K562 (cell line): ENCODE measurements around the gene CDX1. TPM values are rescaled to one million over a fixed set of nuclear protein-coding genes. Genes with fewer than 3 reads are reported as not detected.

Experiments
- ATF1 ChIP-seq, 2 experiments: fragments of 450-650 bp in 1 of 2; IDR thresholded peaks; 2 replicates each; pipeline ENCODE4 v1.6.1; 2016; ENCODE audit warnings: missing compliant biosample characterization in 1 of 2, missing genetic modification characterization in 1 of 2
- ETV5 ChIP-seq: sonication (generic); formaldehyde crosslinking; IDR thresholded peaks from 2 replicates; pipeline ENCODE4 v1.4.0; 2020; ENCODE audit warnings: low read depth, mild to moderate bottlenecking, missing genetic modification reagents
- GABPB1 ChIP-seq: sonication (generic); formaldehyde crosslinking; IDR thresholded peaks from 2 replicates; pipeline ENCODE4 v1.8.0; 2022; ENCODE audit warnings: mild to moderate bottlenecking, missing genetic modification reagents
- JUND ChIP-seq, 2 experiments: IDR thresholded peaks; 2 replicates in 1 of 2; 3 replicates in 1 of 2; pipeline ENCODE4 v1.6.1; 2011; ENCODE audit warnings: borderline replicate concordance in 2 of 2, low read depth in 2 of 2, low read length in 2 of 2, improper control_type of control experiment in 1 of 2, missing biosample characterization in 1 of 2, missing genetic modification characterization in 1 of 2, missing genetic modification reagents in 1 of 2
- SMC3 ChIP-seq: conservative IDR thresholded peaks from 2 replicates; pipeline ENCODE4 v1.6.1; 2011; ENCODE audit warnings: low read depth, low read length, improper control_type of control experiment; ENCODE audit not compliant: insufficient read depth
- TSC22D4 ChIP-seq: fragments of 450-650 bp; IDR thresholded peaks from 2 replicates; pipeline ENCODE4 v1.6.1; 2016; ENCODE audit warnings: missing genetic modification characterization, missing biosample characterization, control low read depth
- ZKSCAN1 ChIP-seq: fragments of 150-350 bp; IDR thresholded peaks from 2 replicates; pipeline ENCODE4 v1.6.1; 2016; ENCODE audit warnings: low read depth, low read length
- ZNF12 ChIP-seq: sonication (generic); formaldehyde crosslinking; IDR thresholded peaks from 2 replicates; pipeline ENCODE4 v1.4.0; 2020; ENCODE audit warnings: mild to moderate bottlenecking, missing genetic modification reagents
- ZNF133 ChIP-seq: fragments of 250-450 bp; sonication (Bioruptor Pico); IDR thresholded peaks from 2 replicates; pipeline ENCODE4 v1.4.0; 2020; ENCODE audit warnings: mild to moderate bottlenecking
- polyA plus RNA-seq, 8 experiments: library from polyadenylated mRNA; depleted of rRNA in 4 of 8; stranded (reverse) in 5 of 8; unstranded in 3 of 8; fragments of >200 nt; fragmentation: Nextera tagmentation in 2 of 8; fragmentation: Illumina TruSeq in 1 of 8; extraction: Ambion mirVana in 2 of 8; extraction: Trizol in 1 of 8; gene quantifications; 2 replicates each; pipeline versions ENCODE4 v1.2.1 to v1.2.3, GENCODE V29; 2011 to 2014; ENCODE audit warnings: inconsistent platforms in 1 of 8, missing spikeins in 1 of 8
- total RNA-seq, 7 experiments: library from RNA; depleted of rRNA in 6 of 7; stranded (reverse); fragments of >200 nt in 6 of 7; fragmentation: Illumina TruSeq in 2 of 7; extraction: Trizol in 2 of 7; gene quantifications; 2 replicates each; pipeline versions ENCODE4 v1.2.1 to v1.2.3, GENCODE V29; 2011 to 2021; ENCODE audit warnings: low replicate concordance in 1 of 7
- TF ChIP-seq, protein P1 (sequence below): sonication (generic); formaldehyde crosslinking; IDR thresholded peaks from 2 replicates; pipeline ENCODE4 v1.8.0; 2022; ENCODE audit warnings: missing genetic modification reagents, mild to moderate bottlenecking, borderline replicate concordance
- TF ChIP-seq, protein P2 (sequence below): sonication (generic); formaldehyde crosslinking; IDR thresholded peaks from 2 replicates; pipeline ENCODE4 v1.8.0; 2022; ENCODE audit warnings: missing genetic modification reagents, mild to moderate bottlenecking, moderate library complexity, borderline replicate concordance
- TF ChIP-seq, protein P3 (sequence below): sonication (generic); formaldehyde crosslinking; IDR thresholded peaks from 2 replicates; pipeline ENCODE4 v1.8.0; 2022; ENCODE audit warnings: mild to moderate bottlenecking, missing genetic modification reagents
- TF ChIP-seq, protein P4 (sequence below): fragments of 450-650 bp; formaldehyde crosslinking; IDR thresholded peaks from 2 replicates; pipeline ENCODE4 v1.4.0; 2020; ENCODE audit warnings: mild to moderate bottlenecking, moderate library complexity

The CDX1 gene
- total and polyA plus RNA-seq, 9 of the 15 experiments (the other 6 are each of a cell fraction or from before 2014, with no cell fraction given): 0.06 to 0.16 TPM; not detected in 7

DNA sequence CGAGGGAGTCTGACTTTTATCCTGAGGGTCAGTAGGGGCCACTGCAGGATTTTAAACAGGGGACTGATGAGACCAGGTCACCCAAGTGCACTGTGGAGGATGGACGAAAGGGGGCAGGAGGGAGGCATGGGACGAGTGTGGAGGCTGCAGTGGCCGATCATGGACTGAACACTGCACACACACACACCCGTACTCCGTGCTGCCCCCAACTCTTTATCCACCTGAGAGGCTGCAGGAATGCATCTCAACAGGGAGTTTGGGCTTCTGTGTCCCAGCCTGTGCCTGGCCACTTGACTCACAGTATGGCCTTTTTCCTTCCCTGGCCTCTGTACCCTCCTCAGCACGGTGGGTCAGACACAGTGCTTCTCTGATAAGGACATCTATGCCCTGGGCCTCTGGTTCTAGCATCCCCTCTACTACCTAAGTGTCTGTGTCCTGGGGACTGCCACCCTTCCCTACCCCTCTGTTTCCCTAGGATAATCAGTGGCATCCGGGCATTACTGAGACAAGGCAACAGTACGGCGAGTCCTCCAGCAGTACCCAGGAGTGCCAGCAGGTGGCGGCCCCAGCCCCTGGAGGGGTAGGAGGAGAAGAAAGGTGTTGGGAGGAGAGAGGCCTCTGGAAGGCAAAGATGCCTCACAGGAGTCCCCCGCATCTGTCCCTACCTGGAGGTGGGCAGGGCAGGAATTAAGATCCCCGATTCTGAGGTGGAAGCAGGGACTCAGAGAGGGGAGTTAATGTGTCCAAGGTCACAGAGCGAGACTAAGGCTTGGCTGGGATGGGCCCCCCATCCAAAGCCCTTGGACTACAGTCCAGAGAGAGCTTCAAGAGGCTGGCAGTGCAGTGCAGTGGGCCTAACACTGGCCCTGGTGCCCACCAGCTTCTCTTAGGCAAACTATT is 5.1 kb upstream of the CDX1 start (continued):
- peak; percentile 30; the same call in 1 of the 2 replicates for TF ChIP-seq JUND (IDR thresholded peaks at IDR 0.05; ENCODE audit: borderline replicate concordance, low read depth, low read length)
- no peak; the same call in 1 of the 3 replicates for TF ChIP-seq JUND (tag; IDR thresholded peaks at IDR 0.05; ENCODE audit: borderline replicate concordance, low read depth, low read length)
- TF ChIP-seq ETV5 (CRISPR knock-in tag): peak; percentile 72
- TF ChIP-seq, protein P1, sequence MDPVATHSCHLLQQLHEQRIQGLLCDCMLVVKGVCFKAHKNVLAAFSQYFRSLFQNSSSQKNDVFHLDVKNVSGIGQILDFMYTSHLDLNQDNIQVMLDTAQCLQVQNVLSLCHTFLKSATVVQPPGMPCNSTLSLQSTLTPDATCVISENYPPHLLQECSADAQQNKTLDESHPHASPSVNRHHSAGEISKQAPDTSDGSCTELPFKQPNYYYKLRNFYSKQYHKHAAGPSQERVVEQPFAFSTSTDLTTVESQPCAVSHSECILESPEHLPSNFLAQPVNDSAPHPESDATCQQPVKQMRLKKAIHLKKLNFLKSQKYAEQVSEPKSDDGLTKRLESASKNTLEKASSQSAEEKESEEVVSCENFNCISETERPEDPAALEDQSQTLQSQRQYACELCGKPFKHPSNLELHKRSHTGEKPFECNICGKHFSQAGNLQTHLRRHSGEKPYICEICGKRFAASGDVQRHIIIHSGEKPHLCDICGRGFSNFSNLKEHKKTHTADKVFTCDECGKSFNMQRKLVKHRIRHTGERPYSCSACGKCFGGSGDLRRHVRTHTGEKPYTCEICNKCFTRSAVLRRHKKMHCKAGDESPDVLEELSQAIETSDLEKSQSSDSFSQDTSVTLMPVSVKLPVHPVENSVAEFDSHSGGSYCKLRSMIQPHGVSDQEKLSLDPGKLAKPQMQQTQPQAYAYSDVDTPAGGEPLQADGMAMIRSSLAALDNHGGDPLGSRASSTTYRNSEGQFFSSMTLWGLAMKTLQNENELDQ (CRISPR knock-in tag): peak; percentile 77; the same call in 1 of the 2 replicates
- TF ChIP-seq, protein P2, sequence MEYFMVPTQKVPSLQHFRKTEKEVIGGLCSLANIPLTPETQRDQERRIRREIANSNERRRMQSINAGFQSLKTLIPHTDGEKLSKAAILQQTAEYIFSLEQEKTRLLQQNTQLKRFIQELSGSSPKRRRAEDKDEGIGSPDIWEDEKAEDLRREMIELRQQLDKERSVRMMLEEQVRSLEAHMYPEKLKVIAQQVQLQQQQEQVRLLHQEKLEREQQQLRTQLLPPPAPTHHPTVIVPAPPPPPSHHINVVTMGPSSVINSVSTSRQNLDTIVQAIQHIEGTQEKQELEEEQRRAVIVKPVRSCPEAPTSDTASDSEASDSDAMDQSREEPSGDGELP (CRISPR knock-in tag): peak; percentile 52; the same call in 1 of the 2 replicates
- TF ChIP-seq TSC22D4: no peak
- 0 out of 2 replicates have a peak, but pooled peaks have one; percentile 17 for TF ChIP-seq GABPB1 (CRISPR knock-in tag)
- TF ChIP-seq ZKSCAN1: peak; percentile 59
- TF ChIP-seq, protein P3, sequence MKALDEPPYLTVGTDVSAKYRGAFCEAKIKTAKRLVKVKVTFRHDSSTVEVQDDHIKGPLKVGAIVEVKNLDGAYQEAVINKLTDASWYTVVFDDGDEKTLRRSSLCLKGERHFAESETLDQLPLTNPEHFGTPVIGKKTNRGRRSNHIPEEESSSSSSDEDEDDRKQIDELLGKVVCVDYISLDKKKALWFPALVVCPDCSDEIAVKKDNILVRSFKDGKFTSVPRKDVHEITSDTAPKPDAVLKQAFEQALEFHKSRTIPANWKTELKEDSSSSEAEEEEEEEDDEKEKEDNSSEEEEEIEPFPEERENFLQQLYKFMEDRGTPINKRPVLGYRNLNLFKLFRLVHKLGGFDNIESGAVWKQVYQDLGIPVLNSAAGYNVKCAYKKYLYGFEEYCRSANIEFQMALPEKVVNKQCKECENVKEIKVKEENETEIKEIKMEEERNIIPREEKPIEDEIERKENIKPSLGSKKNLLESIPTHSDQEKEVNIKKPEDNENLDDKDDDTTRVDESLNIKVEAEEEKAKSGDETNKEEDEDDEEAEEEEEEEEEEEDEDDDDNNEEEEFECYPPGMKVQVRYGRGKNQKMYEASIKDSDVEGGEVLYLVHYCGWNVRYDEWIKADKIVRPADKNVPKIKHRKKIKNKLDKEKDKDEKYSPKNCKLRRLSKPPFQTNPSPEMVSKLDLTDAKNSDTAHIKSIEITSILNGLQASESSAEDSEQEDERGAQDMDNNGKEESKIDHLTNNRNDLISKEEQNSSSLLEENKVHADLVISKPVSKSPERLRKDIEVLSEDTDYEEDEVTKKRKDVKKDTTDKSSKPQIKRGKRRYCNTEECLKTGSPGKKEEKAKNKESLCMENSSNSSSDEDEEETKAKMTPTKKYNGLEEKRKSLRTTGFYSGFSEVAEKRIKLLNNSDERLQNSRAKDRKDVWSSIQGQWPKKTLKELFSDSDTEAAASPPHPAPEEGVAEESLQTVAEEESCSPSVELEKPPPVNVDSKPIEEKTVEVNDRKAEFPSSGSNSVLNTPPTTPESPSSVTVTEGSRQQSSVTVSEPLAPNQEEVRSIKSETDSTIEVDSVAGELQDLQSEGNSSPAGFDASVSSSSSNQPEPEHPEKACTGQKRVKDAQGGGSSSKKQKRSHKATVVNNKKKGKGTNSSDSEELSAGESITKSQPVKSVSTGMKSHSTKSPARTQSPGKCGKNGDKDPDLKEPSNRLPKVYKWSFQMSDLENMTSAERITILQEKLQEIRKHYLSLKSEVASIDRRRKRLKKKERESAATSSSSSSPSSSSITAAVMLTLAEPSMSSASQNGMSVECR: no peak
- peak; percentile 35; the same call in 1 of the 2 replicates for TF ChIP-seq ZNF12 (CRISPR knock-in tag)
- TF ChIP-seq SMC3: peak; percentile 89
- TF ChIP-seq ATF1 (CRISPR knock-in tag; IDR thresholded peaks at IDR 0.05): no peak
- TF ChIP-seq ATF1 (tag; IDR thresholded peaks at IDR 0.05): 0 out of 2 replicates have a peak, but pooled peaks have one; percentile 20
- no peak for TF ChIP-seq ZNF133 (CRISPR knock-in tag)
- TF ChIP-seq, protein P4, sequence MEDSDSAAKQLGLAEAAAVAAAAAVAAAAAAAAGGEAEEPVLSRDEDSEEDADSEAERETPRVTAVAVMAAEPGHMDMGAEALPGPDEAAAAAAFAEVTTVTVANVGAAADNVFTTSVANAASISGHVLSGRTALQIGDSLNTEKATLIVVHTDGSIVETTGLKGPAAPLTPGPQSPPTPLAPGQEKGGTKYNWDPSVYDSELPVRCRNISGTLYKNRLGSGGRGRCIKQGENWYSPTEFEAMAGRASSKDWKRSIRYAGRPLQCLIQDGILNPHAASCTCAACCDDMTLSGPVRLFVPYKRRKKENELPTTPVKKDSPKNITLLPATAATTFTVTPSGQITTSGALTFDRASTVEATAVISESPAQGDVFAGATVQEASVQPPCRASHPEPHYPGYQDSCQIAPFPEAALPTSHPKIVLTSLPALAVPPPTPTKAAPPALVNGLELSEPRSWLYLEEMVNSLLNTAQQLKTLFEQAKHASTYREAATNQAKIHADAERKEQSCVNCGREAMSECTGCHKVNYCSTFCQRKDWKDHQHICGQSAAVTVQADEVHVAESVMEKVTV: peak; percentile 56
